H1 (cell line): ENCODE measurements around the gene LOXL4. TPM values are rescaled to one million over a fixed set of nuclear protein-coding genes. Genes with fewer than 3 reads are reported as not detected.

Experiments
- CTCF ChIA-PET: fragments of 300-600 bp; sonication (Branson Sonifier 250); formaldehyde crosslinking; loops from one replicate; lab custom pipeline; 2021; ENCODE audit not compliant: partially characterized antibody; lab: Charles Lee
- POLR2A ChIA-PET: fragments of 300-600 bp; sonication (Branson Sonifier 250); formaldehyde crosslinking; loops from one replicate; lab custom pipeline; 2021; ENCODE audit warnings: inconsistent platforms; ENCODE audit not compliant: partially characterized antibody; lab: Charles Lee
- DNase-seq, 2 experiments: peaks; one replicate each; pipeline versions ENCODE4 v3.0.0 to v3.0.0-alpha.2; 2010 to 2022; ENCODE audit warnings: low spot score in 2 of 2, low read depth in 1 of 2, mixed read lengths in 1 of 2
- FAIRE-seq: peaks from 2 replicates; lab custom pipeline; 2011; peaks lifted over from hg19 to GRCh38; lab: Jason Lieb, UNC
- H2AFZ ChIP-seq: 2 replicates; pipeline ENCODE4 v1.8.1; 2012; ENCODE audit warnings: low read length, inconsistent platforms
- H2AK5ac ChIP-seq: 2 replicates; pipeline ENCODE4 v1.6.1; 2013; ENCODE audit warnings: low read depth, low read length
- H2BK120ac ChIP-seq: replicated peaks from 2 replicates; pipeline ENCODE3; 2013; ENCODE audit warnings: low read depth, low read length, inconsistent platforms
- H2BK12ac ChIP-seq: 2 replicates; pipeline ENCODE4 v1.6.1; 2013; ENCODE audit warnings: low read depth, low read length
- H2BK15ac ChIP-seq: 2 replicates; pipeline ENCODE4 v1.6.1; 2013; ENCODE audit warnings: low read length
- H2BK20ac ChIP-seq: 2 replicates; pipeline ENCODE4 v1.6.1; 2013; ENCODE audit warnings: low read length
- H2BK5ac ChIP-seq: 2 replicates; pipeline ENCODE4 v1.6.1; 2013; ENCODE audit warnings: low read depth, low read length
- H3K14ac ChIP-seq: 2 replicates; pipeline ENCODE4 v1.6.1; 2013; ENCODE audit warnings: inconsistent platforms; ENCODE audit not compliant: insufficient read length
- H3K18ac ChIP-seq: 2 replicates; pipeline ENCODE4 v1.6.1; 2013; ENCODE audit warnings: low read length; ENCODE audit errors: extremely low read depth
- H3K23ac ChIP-seq: 2 replicates; pipeline ENCODE4 v1.6.1; 2013; ENCODE audit warnings: inconsistent platforms; ENCODE audit not compliant: insufficient read length
- H3K23me2 ChIP-seq: 2 replicates; pipeline ENCODE4 v1.6.1; 2013; ENCODE audit warnings: low read depth, low read length
- H3K27ac ChIP-seq: 2 replicates; pipeline ENCODE4 v1.6.1; 2011; ENCODE audit warnings: low read depth, low read length, inconsistent platforms
- H3K27me3 ChIP-seq, 4 experiments: replicated peaks in 1 of 4; 1 replicate in 1 of 4; 2 replicates in 3 of 4; pipeline versions ENCODE4 v1.6.1 to v1.8.1; 2011 to 2013; ENCODE audit warnings: low read length in 3 of 4, mild to moderate bottlenecking in 3 of 4, inconsistent platforms in 2 of 4, mixed read lengths in 2 of 4, moderate library complexity in 1 of 4; ENCODE audit not compliant: control insufficient read depth in 3 of 4, insufficient read depth in 3 of 4; ENCODE audit errors: extremely low read depth in 1 of 4
- H3K36me3 ChIP-seq, 4 experiments: 2 replicates each; pipeline versions ENCODE4 v1.6.1 to v1.8.1; 2011 to 2013; ENCODE audit warnings: mild to moderate bottlenecking in 4 of 4, low read length in 3 of 4, moderate library complexity in 2 of 4, control low read depth in 1 of 4, inconsistent platforms in 1 of 4; ENCODE audit not compliant: insufficient read depth in 4 of 4, control insufficient read depth in 2 of 4
- H3K4ac ChIP-seq: replicated peaks from 2 replicates; pipeline ENCODE3; 2013; ENCODE audit warnings: low read length, low read depth, mixed read lengths, inconsistent platforms; ENCODE audit not compliant: insufficient read length
- H3K4me1 ChIP-seq, 4 experiments: replicated peaks in 1 of 4; 1 replicate in 1 of 4; 2 replicates in 3 of 4; pipeline versions ENCODE4 v1.6.1 to v1.8.1; 2011 to 2013; ENCODE audit warnings: low read length in 3 of 4, inconsistent platforms in 2 of 4, mixed read lengths in 1 of 4; ENCODE audit not compliant: insufficient read depth in 4 of 4, control insufficient read depth in 3 of 4
- H3K4me2 ChIP-seq, 2 experiments: 2 replicates each; pipeline versions ENCODE4 v1.6.1 to v1.8.1; 2011 to 2013; ENCODE audit warnings: low read depth in 2 of 2, low read length in 2 of 2, control low read depth in 1 of 2, inconsistent platforms in 1 of 2, mild to moderate bottlenecking in 1 of 2; ENCODE audit not compliant: insufficient read depth in 1 of 2
- H3K4me3 ChIP-seq, 4 experiments: fragments of 200-600, 300-600 bp in 1 of 4; sonication (generic), shearing (Covaris generic), sonication (Bioruptor Twin) in 1 of 4; 2 replicates each; pipeline versions ENCODE4 v1.5.1 to v1.8.1; 2011 to 2016; ENCODE audit warnings: low read length in 4 of 4, low read depth in 3 of 4, control low read depth in 2 of 4, inconsistent platforms in 2 of 4, mild to moderate bottlenecking in 2 of 4, mixed read lengths in 1 of 4, moderate library complexity in 1 of 4; ENCODE audit not compliant: insufficient read depth in 2 of 4; ENCODE audit errors: extremely low read depth in 1 of 4
- H3K56ac ChIP-seq: replicated peaks from 2 replicates; pipeline ENCODE3; 2013; ENCODE audit warnings: low read depth, mild to moderate bottlenecking, mixed read lengths, low read length, inconsistent platforms; ENCODE audit not compliant: insufficient read length
- H3K79me1 ChIP-seq: 2 replicates; pipeline ENCODE4 v1.6.1; 2013; ENCODE audit warnings: low read depth, low read length, control low read depth
- H3K79me2 ChIP-seq, 2 experiments: 2 replicates each; pipeline versions ENCODE4 v1.6.1 to v1.8.1; 2012 to 2013; ENCODE audit warnings: low read length in 2 of 2, mild to moderate bottlenecking in 2 of 2, inconsistent platforms in 1 of 2; ENCODE audit not compliant: insufficient read depth in 2 of 2, control insufficient read depth in 1 of 2
- H3K9ac ChIP-seq, 4 experiments: replicated peaks in 1 of 4; 1 replicate in 1 of 4; 2 replicates in 3 of 4; pipeline versions ENCODE4 v1.6.1 to v1.8.1; 2011 to 2013; ENCODE audit warnings: low read depth in 3 of 4, low read length in 3 of 4, control low read depth in 2 of 4, mild to moderate bottlenecking in 2 of 4, moderate library complexity in 2 of 4, inconsistent platforms in 1 of 4; ENCODE audit errors: extremely low read depth in 1 of 4
- H3K9me3 ChIP-seq, 2 experiments: 2 replicates each; pipeline versions ENCODE4 v1.6.1 to v1.8.1; 2012 to 2013; ENCODE audit warnings: mild to moderate bottlenecking in 2 of 2, moderate library complexity in 2 of 2, control low read depth in 1 of 2, inconsistent platforms in 1 of 2, low read depth in 1 of 2, low read length in 1 of 2, mixed read lengths in 1 of 2; ENCODE audit not compliant: insufficient read depth in 2 of 2
- H4K20me1 ChIP-seq, 2 experiments: replicated peaks in 1 of 2; 2 replicates each; pipeline versions ENCODE3 to v1.8.1; 2011 to 2013; ENCODE audit warnings: inconsistent platforms in 2 of 2, low read length in 2 of 2, mild to moderate bottlenecking in 1 of 2; ENCODE audit not compliant: insufficient read depth in 2 of 2, control insufficient read depth in 1 of 2
- H4K5ac ChIP-seq: 2 replicates; pipeline ENCODE4 v1.6.1; 2013; ENCODE audit warnings: low read length, low read depth, mixed read lengths, inconsistent platforms; ENCODE audit not compliant: insufficient read length
- H4K8ac ChIP-seq: 2 replicates; pipeline ENCODE4 v1.8.0; 2013; ENCODE audit warnings: mild to moderate bottlenecking, moderate library complexity, low read length, inconsistent platforms; ENCODE audit not compliant: insufficient read depth; ENCODE audit errors: extremely low read depth
- H4K91ac ChIP-seq: replicated peaks from 2 replicates; pipeline ENCODE3; 2013; ENCODE audit warnings: low read length, mixed read lengths, inconsistent platforms; ENCODE audit not compliant: insufficient read length
- BCL11A ChIP-seq, 2 experiments: IDR thresholded peaks; one replicate each; pipeline ENCODE4 v1.6.1; 2011; ENCODE audit warnings: low read depth in 2 of 2, low read length in 2 of 2, mild to moderate bottlenecking in 2 of 2
- BRCA1 ChIP-seq: IDR thresholded peaks from 2 replicates; pipeline ENCODE4 v1.6.1; 2012; ENCODE audit warnings: low read depth, low read length, improper control_type of control experiment
- CEBPB ChIP-seq: IDR thresholded peaks from 2 replicates; pipeline ENCODE4 v1.6.1; 2012; ENCODE audit warnings: low read depth, low read length
- CREB1 ChIP-seq: IDR thresholded peaks from 2 replicates; pipeline ENCODE4 v1.6.1; 2012; ENCODE audit warnings: inconsistent platforms
- E2F6 ChIP-seq: IDR thresholded peaks from 2 replicates; pipeline ENCODE4 v1.6.1; 2012; ENCODE audit warnings: inconsistent platforms
- POLR2AphosphoS5 ChIP-seq: IDR thresholded peaks from 2 replicates; pipeline ENCODE4 v1.6.1; 2011; ENCODE audit warnings: low read depth, low read length
- POU5F1 ChIP-seq: IDR thresholded peaks from 2 replicates; pipeline ENCODE4 v1.6.1; 2011; ENCODE audit warnings: low read depth, mild to moderate bottlenecking, low read length, moderate library complexity
- RFX5 ChIP-seq: IDR thresholded peaks from 2 replicates; pipeline ENCODE4 v1.6.1; 2011; ENCODE audit warnings: low read depth, low read length, improper control_type of control experiment, borderline replicate concordance
- RXRA ChIP-seq: IDR thresholded peaks from 2 replicates; pipeline ENCODE4 v1.6.1; 2011; ENCODE audit warnings: low read depth, mild to moderate bottlenecking, low read length, moderate library complexity; ENCODE audit not compliant: insufficient read depth
- polyA plus RNA-seq, 7 experiments: library from polyadenylated mRNA; depleted of rRNA in 3 of 7; stranded (reverse) in 5 of 7; unstranded in 2 of 7; fragments of >200 nt in 5 of 7; fragments of 200-250 nt in 2 of 7; gene quantifications; 1 replicate in 5 of 7; 2 replicates in 1 of 7; 4 replicates in 1 of 7; pipeline versions ENCODE4 v1.2.1 to v1.2.3, GENCODE V29; 2011 to 2013; ENCODE audit warnings: missing spikeins in 2 of 7, mixed read lengths in 2 of 7
- total RNA-seq: library from RNA; stranded (reverse); fragmentation: NEBNext Ultra II Directional; extraction: Animal tissue kit (Norgen Biotek cat#: 25700); gene quantifications from 2 replicates; pipeline ENCODE4 v1.2.1, GENCODE V29; 2021

Gene LOXL4
- total and polyA plus RNA-seq, 2 of the 8 experiments (the other 6 are each of a cell fraction or from before 2014, with no cell fraction given) = 0.13 to 0.27 TPM

DNA sequence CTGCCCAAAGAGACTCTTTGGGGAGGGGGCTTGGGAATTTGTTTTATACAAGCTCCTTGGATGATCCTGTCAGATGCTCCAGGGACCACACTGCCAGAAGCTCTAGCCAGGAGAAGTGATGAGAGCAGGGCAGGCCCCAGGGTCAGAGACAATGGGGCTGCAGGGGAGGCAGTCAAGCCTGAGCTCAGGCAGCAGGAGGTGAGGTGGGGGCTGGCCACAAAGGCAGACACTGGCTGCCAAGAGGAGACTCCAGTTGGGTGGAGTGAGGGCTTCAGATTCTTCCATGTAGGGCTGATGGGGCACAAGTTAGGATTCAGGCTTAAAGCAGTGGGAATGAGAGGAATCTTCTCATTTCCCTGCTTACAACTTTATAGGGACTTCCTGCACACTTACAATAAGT lies 35.6 kb upstream of the LOXL4 start:
- ChIA-PET POLR2A (no interaction called here), CTCF (interaction anchor here (0.5 to 2.8 kb wide), 5 partner anchors 9 to 122 kb away, joined by 3 to 20 read pairs (median 4); no protein-coding TSS in a partner anchor)
- H3K23ac ChIP-seq = no peak overlapping the region

More for the DNA sequence above, 35.6 kb upstream of the LOXL4 start:
- Histone ChIP-seq H3K9ac (no peak overlapping the region), H3K56ac (no peak overlapping the region), H2BK120ac (no peak overlapping the region), H2BK15ac (no peak overlapping the region), H4K20me1 (no peaks in the 10 kb centered on the region), H3K4ac (no peak overlapping the region), H3K4me3 (no peak overlapping the region), H3K4me1 (peaks cover 0 to 5% (median 1%) of the 10 kb centered on the region in 4 experiments; a peak in 3 of 7 replicates), H3K9me3 (no peaks in the 10 kb centered on the region), H3K18ac (no peak overlapping the region), H3K4me2 (no peak overlapping the region), H2BK20ac (no peak overlapping the region), H4K5ac (no peak overlapping the region), H3K27me3 (no peaks in the 10 kb centered on the region), H2AK5ac (no peak overlapping the region), H2AFZ (no peak overlapping the region), H2BK12ac (no peak overlapping the region), H4K8ac (no peak overlapping the region), H3K23me2 (no peaks in the 10 kb centered on the region), H3K79me1 (no peaks in the 10 kb centered on the region), H3K36me3 (no peaks in the 10 kb centered on the region), H4K91ac (no peak overlapping the region), H3K79me2 (no peaks in the 10 kb centered on the region), H2BK5ac (no peak overlapping the region), H3K27ac (no peak overlapping the region), H3K14ac (no peak overlapping the region)
- DNase-seq = no peak
- no peak for FAIRE-seq
- TF ChIP-seq E2F6 (no peak), CEBPB (no peak), POU5F1 (no peak), POLR2AphosphoS5 (no peak), RXRA (no peak), BCL11A (IDR thresholded peaks at IDR 0.05; ENCODE audit: low read depth in 2 of 2, low read length in 2 of 2) (no peak), RFX5 (no peak), BRCA1 (no peak), CREB1 (no peak)
